ENCODE results near the gene ZNF24. TPM values are rescaled to one million over a fixed set of nuclear protein-coding genes. Genes with fewer than 3 reads are reported as not detected.

ZNF24 gene
- total RNA-seq, 1 experiment from 2014 or later, result 57.9 TPM

DNA sequence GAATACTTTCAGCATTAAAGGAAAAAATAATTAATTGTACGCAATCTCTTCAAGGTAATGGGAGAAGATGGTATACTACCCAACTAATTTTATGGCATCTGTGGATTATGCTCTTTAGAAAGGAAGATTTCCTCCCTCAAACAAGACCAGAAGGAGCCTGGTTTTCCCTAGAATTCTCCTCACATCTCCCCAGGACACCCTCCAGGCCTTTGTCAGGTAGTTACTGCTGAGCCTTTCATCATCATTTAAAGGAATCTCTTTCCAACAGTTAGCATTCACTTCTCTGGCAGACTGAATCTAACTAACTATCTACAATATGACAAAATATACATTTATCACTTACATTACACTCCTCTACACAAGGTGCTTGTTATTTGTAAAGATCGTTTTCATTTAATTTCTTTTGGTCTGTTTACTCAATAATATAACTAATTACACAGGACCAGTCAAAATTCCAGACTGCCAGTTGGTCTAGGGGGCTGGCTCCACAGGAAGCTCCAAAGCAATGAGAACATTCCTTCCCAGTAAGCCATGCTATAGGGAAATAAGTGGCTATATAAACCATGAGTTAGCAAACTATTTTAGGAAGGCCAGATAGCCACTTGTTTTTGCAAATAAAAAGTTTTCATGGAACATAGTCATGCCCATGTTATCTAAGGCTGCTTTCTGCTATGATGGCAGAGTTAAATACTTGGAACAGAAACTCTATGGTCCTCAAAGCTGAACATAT is 19.1 kb downstream of the ZNF24 start:
- no peak overlapping the region for H3K27ac ChIP-seq (ENCODE audit: insufficient read length, low read depth, low read length)
- no peak overlapping the region for H2AFZ ChIP-seq (ENCODE audit: low read length)
- no peak for DNase-seq

More for the DNA sequence above, 19.1 kb downstream of the ZNF24 start:
- no peak overlapping the region for H3K18ac ChIP-seq (ENCODE audit: insufficient read length, low read depth, low read length)
- H3K56ac ChIP-seq (ENCODE audit: insufficient read length, low read depth, low read length), result no peak overlapping the region
- no peak overlapping the region for H3K14ac ChIP-seq (ENCODE audit: insufficient read depth, low read length)
- H4K91ac ChIP-seq (ENCODE audit: insufficient read length, low read depth, low read length), result no peak overlapping the region
- H2BK15ac ChIP-seq (ENCODE audit: low read depth, low read length), result no peak overlapping the region
- H3K79me2 ChIP-seq (ENCODE audit: insufficient read depth, low read length), result no peaks in the 10 kb centered on the region
- no peak overlapping the region for H2BK120ac ChIP-seq (ENCODE audit: low read depth, low read length, poor library complexity, severe bottlenecking)
- H3K36me3 Mint-ChIP-seq (ENCODE audit: insufficient read depth in 1 of 3, low read depth in 3 of 3), result no peaks in the 10 kb centered on the region
- no peaks in the 10 kb centered on the region for H3K9me3 ChIP-seq (ENCODE audit: control insufficient read depth, low read depth, low read length)
- no peaks in the 10 kb centered on the region for H3K27me3 Mint-ChIP-seq (ENCODE audit: low read depth)
- no peaks in the 10 kb centered on the region for H3K79me1 ChIP-seq (ENCODE audit: insufficient read depth, low read depth, low read length, poor library complexity, severe bottlenecking)
- H3K9ac ChIP-seq (ENCODE audit: extremely low read depth, insufficient read length, low read length), result no peak overlapping the region
- H3T11ph ChIP-seq (ENCODE audit: low read length), result no peak overlapping the region
- H2BK20ac ChIP-seq (ENCODE audit: low read depth, low read length, poor library complexity, severe bottlenecking), result no peak overlapping the region
- H3K4me2 ChIP-seq (ENCODE audit: insufficient read depth, insufficient read length, low read length), result no peak overlapping the region
- H4K5ac ChIP-seq (ENCODE audit: insufficient read length, low read depth, low read length), result no peak overlapping the region
- no CpG with 5 or more reads among the region's 2 CpGs for WGBS (ENCODE audit: extremely low coverage, insufficient read length, low lambda C conversion rate)
- H3K4me1 ChIP-seq (ENCODE audit: insufficient read depth, low read length), result no peaks in the 10 kb centered on the region
- no peaks in the 10 kb centered on the region for H3K23me2 ChIP-seq (ENCODE audit: insufficient read length, low read depth, low read length, poor library complexity, severe bottlenecking)
- no peaks in the 10 kb centered on the region for H4K20me1 ChIP-seq (ENCODE audit: control insufficient read depth, insufficient read depth, insufficient read length)
- no peak overlapping the region for H3K23ac ChIP-seq (ENCODE audit: insufficient read length, low read depth, low read length)
- no peak overlapping the region for H2BK12ac ChIP-seq (ENCODE audit: insufficient read length, low read depth, low read length)
- H3K4me1 Mint-ChIP-seq, result peaks cover 10 to 14% of the 10 kb centered on the region in 2 experiments
- peak overlapping the region in 2 of 3 experiments; percentile 21 to 89; a peak in 4 of 7 replicates for H3K27ac Mint-ChIP-seq
- H3K27me3 ChIP-seq (ENCODE audit: insufficient read depth, low read length), result no peaks in the 10 kb centered on the region
- H3K4ac ChIP-seq (ENCODE audit: low read depth, low read length), result no peak overlapping the region
- no peak overlapping the region for H2BK5ac ChIP-seq (ENCODE audit: insufficient read length, low read length)
- H4K8ac ChIP-seq (replicated peaks; ENCODE audit: insufficient read length, low read depth, low read length), result no peak overlapping the region
- no peak overlapping the region for H2AK5ac ChIP-seq (ENCODE audit: insufficient read length, low read length)
- TF ChIP-seq, protein P1, sequence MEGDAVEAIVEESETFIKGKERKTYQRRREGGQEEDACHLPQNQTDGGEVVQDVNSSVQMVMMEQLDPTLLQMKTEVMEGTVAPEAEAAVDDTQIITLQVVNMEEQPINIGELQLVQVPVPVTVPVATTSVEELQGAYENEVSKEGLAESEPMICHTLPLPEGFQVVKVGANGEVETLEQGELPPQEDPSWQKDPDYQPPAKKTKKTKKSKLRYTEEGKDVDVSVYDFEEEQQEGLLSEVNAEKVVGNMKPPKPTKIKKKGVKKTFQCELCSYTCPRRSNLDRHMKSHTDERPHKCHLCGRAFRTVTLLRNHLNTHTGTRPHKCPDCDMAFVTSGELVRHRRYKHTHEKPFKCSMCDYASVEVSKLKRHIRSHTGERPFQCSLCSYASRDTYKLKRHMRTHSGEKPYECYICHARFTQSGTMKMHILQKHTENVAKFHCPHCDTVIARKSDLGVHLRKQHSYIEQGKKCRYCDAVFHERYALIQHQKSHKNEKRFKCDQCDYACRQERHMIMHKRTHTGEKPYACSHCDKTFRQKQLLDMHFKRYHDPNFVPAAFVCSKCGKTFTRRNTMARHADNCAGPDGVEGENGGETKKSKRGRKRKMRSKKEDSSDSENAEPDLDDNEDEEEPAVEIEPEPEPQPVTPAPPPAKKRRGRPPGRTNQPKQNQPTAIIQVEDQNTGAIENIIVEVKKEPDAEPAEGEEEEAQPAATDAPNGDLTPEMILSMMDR (conservative IDR thresholded peaks at IDR 0.05), result no peak
- H3K9me3 Mint-ChIP-seq, result no peaks in the 10 kb centered on the region
- H3K4me3 Mint-ChIP-seq, result no peak overlapping the region; a peak in 1 of 5 replicates
